ENCODE data around the gene DSG3.
"Not testable (repeated sequence)": the region's sequence is repeated elsewhere in the genome, so short reads cannot be mapped to it uniquely, and the experiment has no call there.

DNA sequence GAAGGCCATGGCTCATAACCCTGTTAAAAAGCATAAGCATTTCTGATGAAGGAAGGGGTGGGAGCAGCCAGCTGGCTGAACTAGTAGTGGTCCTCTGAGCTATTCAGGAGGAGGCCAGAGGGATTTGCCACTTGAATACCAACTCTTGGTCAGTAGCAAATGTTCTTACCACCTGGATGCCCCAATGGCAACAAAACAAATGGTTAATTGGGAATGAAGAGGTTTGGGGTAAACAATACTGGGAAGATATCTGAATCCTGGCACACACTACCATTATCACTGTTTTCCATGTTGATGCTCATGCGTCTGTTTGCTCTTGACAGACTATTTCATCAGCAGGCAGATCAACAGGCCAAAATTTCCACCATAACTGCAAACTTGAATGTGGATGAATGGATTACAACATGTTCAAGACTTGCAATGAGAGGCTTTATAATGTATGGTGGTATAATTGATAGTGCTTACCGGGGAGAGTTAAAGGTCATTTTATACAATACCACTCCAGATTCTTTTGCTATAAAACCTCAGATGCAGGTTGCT lies 47.2 kb downstream of the DSG3 start:
- TF ChIP-seq, protein P1, sequence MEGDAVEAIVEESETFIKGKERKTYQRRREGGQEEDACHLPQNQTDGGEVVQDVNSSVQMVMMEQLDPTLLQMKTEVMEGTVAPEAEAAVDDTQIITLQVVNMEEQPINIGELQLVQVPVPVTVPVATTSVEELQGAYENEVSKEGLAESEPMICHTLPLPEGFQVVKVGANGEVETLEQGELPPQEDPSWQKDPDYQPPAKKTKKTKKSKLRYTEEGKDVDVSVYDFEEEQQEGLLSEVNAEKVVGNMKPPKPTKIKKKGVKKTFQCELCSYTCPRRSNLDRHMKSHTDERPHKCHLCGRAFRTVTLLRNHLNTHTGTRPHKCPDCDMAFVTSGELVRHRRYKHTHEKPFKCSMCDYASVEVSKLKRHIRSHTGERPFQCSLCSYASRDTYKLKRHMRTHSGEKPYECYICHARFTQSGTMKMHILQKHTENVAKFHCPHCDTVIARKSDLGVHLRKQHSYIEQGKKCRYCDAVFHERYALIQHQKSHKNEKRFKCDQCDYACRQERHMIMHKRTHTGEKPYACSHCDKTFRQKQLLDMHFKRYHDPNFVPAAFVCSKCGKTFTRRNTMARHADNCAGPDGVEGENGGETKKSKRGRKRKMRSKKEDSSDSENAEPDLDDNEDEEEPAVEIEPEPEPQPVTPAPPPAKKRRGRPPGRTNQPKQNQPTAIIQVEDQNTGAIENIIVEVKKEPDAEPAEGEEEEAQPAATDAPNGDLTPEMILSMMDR (IDR thresholded peaks at IDR 0.05): not testable (repeated sequence)
- TF ChIP-seq POLR2A, POLR2AphosphoS5, EP300 (IDR thresholded peaks at IDR 0.05): not testable (repeated sequence)

All from sigmoid colon (tissue), 4 donors.